Vagina (tissue), 2 donors: ENCODE results near the gene FAM200B. TPM values are rescaled to one million over a fixed set of nuclear protein-coding genes. Genes with fewer than 3 reads are reported as not detected.

Experiments
- DNase-seq, 2 donors: peaks; one replicate each; pipeline ENCODE4 v3.0.0-alpha.2; 2017; ENCODE audit errors: extremely low spot score in 2 of 2
- H3K27ac ChIP-seq: fragments of 200-600 bp; sonication (generic); one replicate; pipeline ENCODE4 v1.5.1; 2019
- H3K27me3 ChIP-seq: fragments of 200-600 bp; sonication (generic); one replicate; pipeline ENCODE4 v1.5.1; 2019
- H3K36me3 ChIP-seq, 2 donors: fragments of 200-600 bp; sonication (generic); one replicate each; pipeline ENCODE4 v1.5.1; 2017 to 2019
- H3K4me1 ChIP-seq: fragments of 200-600 bp; sonication (generic); one replicate; pipeline ENCODE4 v1.5.1; 2019
- H3K4me3 ChIP-seq, 2 donors: fragments of 200-600 bp; sonication (generic); 1 replicate in 1 of 2; 2 replicates in 1 of 2; pipeline ENCODE4 v1.5.1; 2016 to 2019
- H3K9me3 ChIP-seq: fragments of 200-600 bp; sonication (generic); one replicate; pipeline ENCODE4 v1.5.1; 2019
- POLR2A ChIP-seq, 2 donors: fragments of 450-650 bp; IDR thresholded peaks; one replicate each; pipeline ENCODE4 v1.6.1; 2017; ENCODE audit warnings: antibody characterized with exemption in 2 of 2, mild to moderate bottlenecking in 2 of 2, moderate library complexity in 2 of 2
- POLR2AphosphoS5 ChIP-seq, 2 donors: sonication (generic); formaldehyde crosslinking; IDR thresholded peaks; one replicate each; pipeline ENCODE4 v1.9.0; 2017; ENCODE audit warnings: antibody characterized with exemption in 2 of 2, mild to moderate bottlenecking in 2 of 2, low read depth in 1 of 2; ENCODE audit not compliant: insufficient read depth in 1 of 2
- intact Hi-C: fragments of 100-400 bp; cut with DNase I; formaldehyde crosslinking; loops from one replicate; pipeline ENCODE4 v1.15.1; 2023
- total RNA-seq: library from RNA; depleted of rRNA; stranded (reverse); fragments of >200 nt; gene quantifications from one replicate; pipeline ENCODE4 v1.2.3, GENCODE V29; 2016
- TF ChIP-seq, protein P1 (sequence below), 3 experiments: fragments of 450-650 bp in 2 of 3; fragments of 200-600 bp in 1 of 3; sonication (generic) in 1 of 3; IDR thresholded peaks; one replicate each; pipeline ENCODE4 v1.5.1; 2017 to 2019; ENCODE audit warnings: antibody characterized with exemption in 3 of 3, mild to moderate bottlenecking in 2 of 3, moderate library complexity in 2 of 3

FAM200B gene
- total RNA-seq, 1 donor from 2014 or later = 29.5 TPM

DNA sequence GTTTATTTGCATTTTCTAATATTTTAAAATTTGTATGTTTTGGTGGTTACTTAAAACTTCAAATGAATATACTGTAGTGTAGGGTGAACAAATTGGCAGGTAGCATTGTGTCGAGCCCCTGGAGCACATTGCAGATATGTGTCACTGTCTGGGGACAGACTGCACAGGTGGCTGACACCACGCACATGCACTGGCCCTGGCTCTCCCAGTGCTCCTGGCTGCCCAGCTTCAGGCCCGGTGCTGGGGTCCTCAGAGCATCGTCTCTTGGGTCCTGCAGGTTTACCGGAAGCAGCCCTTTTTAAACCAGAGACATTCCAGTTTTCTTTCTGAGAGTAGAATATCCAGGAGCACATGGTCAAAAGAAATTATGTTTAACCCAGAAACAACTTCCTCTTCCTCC is 36.8 kb downstream of the FAM200B start:
- no peaks in the 10 kb centered on the region for H3K4me1 ChIP-seq
- H3K27ac ChIP-seq = no peak overlapping the region
- H3K36me3 ChIP-seq = no peaks in the 10 kb centered on the region
- no peaks in the 10 kb centered on the region for H3K9me3 ChIP-seq
- intact Hi-C loops = no loop called here
- no peaks in the 10 kb centered on the region for H3K27me3 ChIP-seq
- H3K4me3 ChIP-seq = no peak overlapping the region
- DNase-seq = no peak
- no peak for TF ChIP-seq POLR2A (IDR thresholded peaks at IDR 0.05)
- TF ChIP-seq, protein P1, sequence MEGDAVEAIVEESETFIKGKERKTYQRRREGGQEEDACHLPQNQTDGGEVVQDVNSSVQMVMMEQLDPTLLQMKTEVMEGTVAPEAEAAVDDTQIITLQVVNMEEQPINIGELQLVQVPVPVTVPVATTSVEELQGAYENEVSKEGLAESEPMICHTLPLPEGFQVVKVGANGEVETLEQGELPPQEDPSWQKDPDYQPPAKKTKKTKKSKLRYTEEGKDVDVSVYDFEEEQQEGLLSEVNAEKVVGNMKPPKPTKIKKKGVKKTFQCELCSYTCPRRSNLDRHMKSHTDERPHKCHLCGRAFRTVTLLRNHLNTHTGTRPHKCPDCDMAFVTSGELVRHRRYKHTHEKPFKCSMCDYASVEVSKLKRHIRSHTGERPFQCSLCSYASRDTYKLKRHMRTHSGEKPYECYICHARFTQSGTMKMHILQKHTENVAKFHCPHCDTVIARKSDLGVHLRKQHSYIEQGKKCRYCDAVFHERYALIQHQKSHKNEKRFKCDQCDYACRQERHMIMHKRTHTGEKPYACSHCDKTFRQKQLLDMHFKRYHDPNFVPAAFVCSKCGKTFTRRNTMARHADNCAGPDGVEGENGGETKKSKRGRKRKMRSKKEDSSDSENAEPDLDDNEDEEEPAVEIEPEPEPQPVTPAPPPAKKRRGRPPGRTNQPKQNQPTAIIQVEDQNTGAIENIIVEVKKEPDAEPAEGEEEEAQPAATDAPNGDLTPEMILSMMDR (IDR thresholded peaks at IDR 0.05) = no peak

DNA sequence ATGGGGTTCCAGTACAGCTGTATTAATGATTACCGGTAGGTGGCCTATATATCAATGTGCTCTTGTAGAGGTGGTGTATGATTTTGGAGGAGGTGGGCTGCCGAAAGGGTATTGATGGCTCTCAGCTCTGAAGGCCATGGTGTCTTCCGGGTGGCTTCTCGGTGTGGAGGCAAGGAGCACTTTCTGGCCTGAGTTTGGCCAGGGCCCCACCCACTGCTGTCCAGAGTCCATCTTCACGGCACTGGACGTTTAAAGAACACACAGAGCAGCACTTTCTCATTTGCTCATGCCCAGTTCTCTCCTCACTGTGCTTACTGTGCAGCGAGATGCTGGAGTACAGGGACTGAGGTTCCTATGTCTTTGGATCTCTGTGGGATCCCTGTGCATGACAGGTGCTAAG is 37.3 kb downstream of the FAM200B start:
- no peaks in the 10 kb centered on the region for H3K27me3 ChIP-seq
- intact Hi-C loops = no loop called here
- H3K27ac ChIP-seq = no peak overlapping the region
- H3K4me1 ChIP-seq = no peaks in the 10 kb centered on the region
- TF ChIP-seq POLR2A (IDR thresholded peaks at IDR 0.05) (no peak), POLR2AphosphoS5 (IDR thresholded peaks at IDR 0.05; ENCODE audit: insufficient read depth in 1 of 2, low read depth in 1 of 2) (no peak)
- H3K9me3 ChIP-seq = no peaks in the 10 kb centered on the region
- no peak for DNase-seq
- no peaks in the 10 kb centered on the region for H3K36me3 ChIP-seq
- H3K4me3 ChIP-seq = no peak overlapping the region

- Histone ChIP-seq H3K9me3 (no peaks in the 10 kb centered on the region), H3K4me3 (no peak overlapping the region), H3K27me3 (no peaks in the 10 kb centered on the region), H3K4me1 (no peaks in the 10 kb centered on the region), H3K36me3 (no peaks in the 10 kb centered on the region), H3K27ac (no peak overlapping the region)
- no peak for DNase-seq
- intact Hi-C loops = no loop called here
- TF ChIP-seq POLR2A (IDR thresholded peaks at IDR 0.05) (no peak), POLR2AphosphoS5 (IDR thresholded peaks at IDR 0.05; ENCODE audit: insufficient read depth in 1 of 2, low read depth in 1 of 2) (no peak)
- TF ChIP-seq, protein P1 (IDR thresholded peaks at IDR 0.05) = no peak
These were observed 37.9 kb downstream of the FAM200B start for GRCh38 chr4:15719506-15719905.

- no peak overlapping the region for H3K27ac ChIP-seq
- intact Hi-C loops = no loop called here
These were observed 39.2 kb downstream of the FAM200B start for GRCh38 chr4:15720851-15721250.

GRCh38 chr4:15725608-15726007 is 44.0 kb downstream of the FAM200B start:
- Histone ChIP-seq H3K4me3 (no peak overlapping the region), H3K27ac (peak overlapping the region; percentile 27), H3K36me3 (no peaks in the 10 kb centered on the region), H3K4me1 (peaks cover 3% of the 10 kb centered on the region), H3K27me3 (no peaks in the 10 kb centered on the region), H3K9me3 (no peaks in the 10 kb centered on the region)
- intact Hi-C loops = no loop called here
- no peak for TF ChIP-seq POLR2AphosphoS5 (IDR thresholded peaks at IDR 0.05; ENCODE audit: insufficient read depth in 1 of 2, low read depth in 1 of 2)
- TF ChIP-seq POLR2A (IDR thresholded peaks at IDR 0.05) = no peak
- TF ChIP-seq, protein P1 (IDR thresholded peaks at IDR 0.05) = no peak
- DNase-seq = no peak

More at GRCh38 chr4:15720851-15721250, 39.2 kb downstream of the FAM200B start:
- Histone ChIP-seq H3K4me3 (no peak overlapping the region), H3K27me3 (no peaks in the 10 kb centered on the region), H3K9me3 (no peaks in the 10 kb centered on the region), H3K36me3 (no peaks in the 10 kb centered on the region), H3K4me1 (peaks cover 3% of the 10 kb centered on the region)
- DNase-seq = no peak
- TF ChIP-seq, protein P1 (IDR thresholded peaks at IDR 0.05) = no peak
- no peak for TF ChIP-seq POLR2A (IDR thresholded peaks at IDR 0.05)
- TF ChIP-seq POLR2AphosphoS5 (IDR thresholded peaks at IDR 0.05; ENCODE audit: insufficient read depth in 1 of 2, low read depth in 1 of 2) = no peak
